Measurements from ENCODE around the gene TUG1. TPM values are rescaled to one million over a fixed set of nuclear protein-coding genes. Genes with fewer than 3 reads are reported as not detected.

TUG1 gene
- total RNA-seq, 1 donor: 74.6 TPM

- no peaks in the 10 kb centered on the region for H3K27me3 ChIP-seq (ENCODE audit: insufficient read depth, low read length)
- H3K4me1 ChIP-seq (ENCODE audit: insufficient read depth, low read length): no peaks in the 10 kb centered on the region
- no peaks in the 10 kb centered on the region for H3K36me3 ChIP-seq (ENCODE audit: insufficient read depth, low read length)
- no peak overlapping the region for H3K4me3 ChIP-seq (ENCODE audit: insufficient read depth, low read length)
- no peak overlapping the region for H3K27ac ChIP-seq (ENCODE audit: low read depth, low read length)
- H3K79me2 ChIP-seq (ENCODE audit: insufficient read depth, low read length): no peaks in the 10 kb centered on the region
- TF ChIP-seq CTCF (IDR thresholded peaks at IDR 0.05; ENCODE audit: extremely low read depth, low read depth, low read length): no peak
- peaks cover 11% of the 10 kb centered on the region for H4K20me1 ChIP-seq (ENCODE audit: insufficient read depth, low read length)
- no peak overlapping the region for H2AFZ ChIP-seq (ENCODE audit: low read length)
- H3K4me2 ChIP-seq (ENCODE audit: insufficient read depth, low read length): no peak overlapping the region
- DNase-seq (ENCODE audit: insufficient read length, low spot score, missing footprints): no peak
- no peaks in the 10 kb centered on the region for H3K9me3 ChIP-seq (ENCODE audit: low read depth, low read length)
Observed at GRCh38 chr22:30984317-30984716, 15.3 kb downstream of the TUG1 start.

GRCh38 chr22:30985561-30986208 is 16.6 kb downstream of the TUG1 start:
- Histone ChIP-seq H3K4me3 (ENCODE audit: insufficient read depth, low read length) (no peak overlapping the region), H3K4me1 (ENCODE audit: insufficient read depth, low read length) (no peaks in the 10 kb centered on the region), H3K27ac (ENCODE audit: low read depth, low read length) (no peak overlapping the region), H3K9me3 (ENCODE audit: low read depth, low read length) (no peaks in the 10 kb centered on the region), H3K27me3 (ENCODE audit: insufficient read depth, low read length) (no peaks in the 10 kb centered on the region), H3K4me2 (ENCODE audit: insufficient read depth, low read length) (no peak overlapping the region), H4K20me1 (ENCODE audit: insufficient read depth, low read length) (peaks cover 6% of the 10 kb centered on the region), H3K36me3 (ENCODE audit: insufficient read depth, low read length) (no peaks in the 10 kb centered on the region), H2AFZ (ENCODE audit: low read length) (no peak overlapping the region), H3K79me2 (ENCODE audit: insufficient read depth, low read length) (no peaks in the 10 kb centered on the region)
- DNase-seq (ENCODE audit: insufficient read length, low spot score, missing footprints): no peak
- no peak for TF ChIP-seq CTCF (IDR thresholded peaks at IDR 0.05; ENCODE audit: extremely low read depth, low read depth, low read length)

GRCh38 chr22:30989474-30989873 is 20.4 kb downstream of the TUG1 start:
- Histone ChIP-seq H3K4me2 (ENCODE audit: insufficient read depth, low read length) (no peak overlapping the region), H3K9me3 (ENCODE audit: low read depth, low read length) (no peaks in the 10 kb centered on the region), H4K20me1 (ENCODE audit: insufficient read depth, low read length) (peaks cover 4% of the 10 kb centered on the region), H3K4me1 (ENCODE audit: insufficient read depth, low read length) (no peaks in the 10 kb centered on the region), H2AFZ (ENCODE audit: low read length) (no peak overlapping the region), H3K27me3 (ENCODE audit: insufficient read depth, low read length) (no peaks in the 10 kb centered on the region), H3K79me2 (ENCODE audit: insufficient read depth, low read length) (no peaks in the 10 kb centered on the region), H3K4me3 (ENCODE audit: insufficient read depth, low read length) (no peak overlapping the region), H3K36me3 (ENCODE audit: insufficient read depth, low read length) (no peaks in the 10 kb centered on the region), H3K27ac (ENCODE audit: low read depth, low read length) (no peak overlapping the region)
- no peak for TF ChIP-seq CTCF (IDR thresholded peaks at IDR 0.05; ENCODE audit: extremely low read depth, low read depth, low read length)
- DNase-seq (ENCODE audit: insufficient read length, low spot score, missing footprints): no peak

GRCh38 chr22:30990690-30991089 is 21.6 kb downstream of the TUG1 start:
- no peaks in the 10 kb centered on the region for H3K27me3 ChIP-seq (ENCODE audit: insufficient read depth, low read length)
- no peak overlapping the region for H2AFZ ChIP-seq (ENCODE audit: low read length)
- H3K4me2 ChIP-seq (ENCODE audit: insufficient read depth, low read length): no peak overlapping the region
- no peaks in the 10 kb centered on the region for H3K9me3 ChIP-seq (ENCODE audit: low read depth, low read length)
- no peak for DNase-seq (ENCODE audit: insufficient read length, low spot score, missing footprints)
- no peaks in the 10 kb centered on the region for H3K4me1 ChIP-seq (ENCODE audit: insufficient read depth, low read length)
- H4K20me1 ChIP-seq (ENCODE audit: insufficient read depth, low read length): peaks cover 4% of the 10 kb centered on the region
- no peak overlapping the region for H3K27ac ChIP-seq (ENCODE audit: low read depth, low read length)
- no peaks in the 10 kb centered on the region for H3K79me2 ChIP-seq (ENCODE audit: insufficient read depth, low read length)
- TF ChIP-seq CTCF (IDR thresholded peaks at IDR 0.05; ENCODE audit: extremely low read depth, low read depth, low read length): no peak
- H3K4me3 ChIP-seq (ENCODE audit: insufficient read depth, low read length): no peak overlapping the region
- H3K36me3 ChIP-seq (ENCODE audit: insufficient read depth, low read length): no peaks in the 10 kb centered on the region

Measured in osteoblast (primary cell).